ENCODE data around the gene HHLA2.

HHLA2 gene

DNA sequence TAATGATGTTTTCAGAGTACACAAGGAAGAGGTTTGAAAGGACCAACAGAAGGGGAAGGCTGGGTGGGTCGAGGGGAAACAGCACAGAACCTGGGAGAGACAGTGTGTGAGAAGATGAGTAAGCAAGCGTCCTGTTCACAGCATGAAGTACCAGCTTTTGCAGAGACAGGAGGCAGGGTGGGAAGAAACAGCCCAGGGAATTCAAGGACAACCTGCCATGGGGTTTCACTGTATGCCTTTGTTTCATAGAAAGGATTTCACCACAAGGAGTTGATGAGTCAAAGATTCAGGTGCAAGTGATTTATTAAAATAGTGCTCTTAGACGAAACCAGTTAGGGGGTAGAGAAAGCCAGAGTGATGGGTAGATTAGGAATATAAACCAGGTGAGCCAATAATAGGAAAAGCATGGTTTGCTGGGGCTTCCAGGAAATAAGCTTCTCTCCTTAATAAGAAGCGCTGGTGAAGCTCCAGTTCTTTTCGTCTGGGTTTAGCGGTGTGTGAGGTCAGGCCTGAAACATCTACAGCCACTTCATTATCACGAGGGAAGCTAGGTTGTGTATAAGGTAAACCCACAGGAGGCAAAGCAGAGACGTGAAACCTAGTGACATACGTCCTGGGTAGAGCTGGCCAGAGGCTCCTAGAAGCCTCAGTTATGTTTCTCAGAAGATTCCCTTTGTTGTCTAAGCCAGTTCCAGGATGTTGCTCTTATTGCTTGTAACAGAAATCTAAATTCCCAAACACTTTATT is 3.9 kb downstream of the HHLA2 start:
- no peak for DNase-seq

DNA sequence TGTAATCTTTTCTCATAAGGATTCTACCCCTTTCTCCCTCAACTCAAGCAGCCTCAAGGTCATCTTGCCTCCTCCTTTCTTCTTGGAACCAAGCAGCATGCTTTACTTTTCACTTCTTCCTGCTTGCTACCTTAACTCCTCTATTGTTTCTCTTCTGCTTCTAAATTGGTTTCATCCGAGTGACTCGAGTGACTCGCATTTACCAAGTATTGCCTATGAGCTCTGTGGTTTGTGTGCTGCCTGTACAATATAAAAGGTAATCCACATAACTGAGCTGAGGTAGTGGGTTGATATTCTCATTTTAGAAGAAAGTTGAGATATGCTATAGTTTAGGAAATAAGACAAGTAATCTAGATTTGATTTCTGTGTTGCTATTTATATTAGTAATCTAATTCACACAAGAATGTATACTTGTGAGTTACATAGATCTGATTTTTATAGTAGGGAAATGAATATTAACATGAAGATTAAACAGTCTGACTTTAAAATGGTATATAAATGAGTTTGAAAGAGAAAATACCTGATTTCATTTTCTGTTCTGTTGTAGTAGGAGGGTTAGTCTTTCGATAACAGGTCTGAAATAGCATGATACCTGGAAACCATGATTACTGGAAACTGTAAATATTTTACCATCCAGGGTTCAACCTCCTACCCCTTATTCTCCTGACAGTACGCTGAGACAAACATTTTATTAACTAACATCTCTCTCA is 5.5 kb downstream of the HHLA2 start:
- DNase-seq, result no peak

DNA sequence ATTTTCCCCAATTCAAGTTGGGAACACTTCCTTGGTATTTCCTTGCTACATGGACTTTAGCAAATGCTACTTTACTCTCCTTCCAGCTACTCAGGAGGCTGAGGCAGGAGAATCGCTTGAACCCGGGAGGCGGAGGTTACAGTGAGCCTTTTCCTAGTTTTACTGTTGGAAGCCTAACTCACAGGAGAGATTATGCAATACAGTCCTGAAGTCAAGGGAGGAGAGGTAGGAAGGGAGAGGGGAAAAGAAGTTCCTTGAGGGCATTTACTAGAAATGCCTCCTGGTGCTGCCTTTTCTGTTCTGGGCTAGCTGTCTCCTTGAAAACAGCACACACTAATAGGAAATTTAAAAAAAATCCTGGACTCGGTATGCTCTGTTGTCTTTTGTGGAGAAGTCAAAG is 6.2 kb downstream of the HHLA2 start:
- DNase-seq, result no peak

DNA sequence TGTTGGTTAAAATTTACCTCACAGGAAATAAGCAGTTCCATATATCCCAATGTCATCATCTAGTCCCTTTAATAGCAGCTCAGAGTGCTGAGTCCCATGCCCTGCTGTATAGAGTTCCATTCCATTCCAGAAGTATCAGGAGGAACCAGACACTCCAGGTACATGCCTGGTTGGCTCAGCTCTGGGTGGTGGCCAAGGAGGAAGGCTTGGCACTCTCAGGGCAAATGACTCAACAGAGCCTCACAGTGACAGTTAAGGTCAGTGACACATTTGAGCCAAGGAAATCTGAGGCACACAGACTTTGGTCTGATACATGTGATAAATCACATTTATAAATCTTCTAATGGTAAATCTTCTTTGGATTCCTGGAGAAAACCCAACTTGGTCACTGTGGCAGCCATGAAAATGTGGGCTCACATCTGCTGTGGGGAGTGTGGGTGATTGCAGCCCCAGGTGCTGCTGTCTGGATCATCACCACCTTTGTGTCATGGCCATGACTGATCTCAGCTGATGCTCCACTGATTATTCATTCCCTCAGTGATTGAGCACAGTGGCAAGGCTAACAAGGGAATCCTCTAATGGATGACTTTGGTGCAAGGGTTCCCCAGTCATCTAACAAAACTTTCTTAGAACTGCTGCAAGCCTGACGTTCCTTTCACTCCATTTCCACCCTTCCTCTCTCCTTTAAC is 9.3 kb downstream of the HHLA2 start:
- DNase-seq, result peak; percentile 40

DNA sequence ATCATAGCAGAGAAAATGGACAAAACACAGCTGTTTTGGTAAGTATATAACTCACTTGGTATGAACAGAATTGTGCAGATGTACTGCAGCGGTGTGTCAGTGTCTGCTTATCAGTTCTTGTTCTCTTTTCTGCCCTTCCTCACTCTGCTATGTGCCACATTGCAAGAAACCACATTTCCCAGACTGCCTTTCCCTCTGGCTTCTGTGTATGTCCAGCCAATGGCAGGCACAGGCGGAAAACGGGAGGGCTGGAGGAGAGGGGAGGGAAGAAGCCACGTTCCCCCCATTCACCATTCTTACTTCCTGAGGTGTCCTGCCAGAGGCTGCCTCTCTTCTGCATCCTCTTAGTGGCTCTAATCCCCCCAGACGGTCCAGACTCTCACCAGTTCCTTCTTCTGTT is 15.4 kb downstream of the HHLA2 start:
- peak; percentile 80 for DNase-seq

DNA sequence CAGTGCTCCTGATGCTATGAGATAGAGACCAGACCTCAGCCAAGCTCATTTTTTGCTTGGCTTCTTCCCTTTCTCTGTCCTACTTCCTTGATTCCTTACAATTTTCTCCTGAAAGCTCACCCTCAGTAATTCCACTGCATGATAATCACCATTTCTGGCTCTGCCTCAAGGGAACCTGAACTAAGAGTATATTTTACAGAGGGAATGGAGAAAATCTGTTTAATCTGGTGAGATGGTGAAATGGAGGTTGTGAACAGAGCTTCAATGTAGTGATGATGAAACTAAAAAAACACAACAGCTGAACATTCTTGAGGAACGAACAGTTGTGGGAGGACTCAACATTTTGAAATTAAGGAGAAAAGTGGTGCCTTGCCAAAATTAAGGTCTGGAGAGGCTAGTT is 16.3 kb downstream of the HHLA2 start:
- no peak for DNase-seq

DNA sequence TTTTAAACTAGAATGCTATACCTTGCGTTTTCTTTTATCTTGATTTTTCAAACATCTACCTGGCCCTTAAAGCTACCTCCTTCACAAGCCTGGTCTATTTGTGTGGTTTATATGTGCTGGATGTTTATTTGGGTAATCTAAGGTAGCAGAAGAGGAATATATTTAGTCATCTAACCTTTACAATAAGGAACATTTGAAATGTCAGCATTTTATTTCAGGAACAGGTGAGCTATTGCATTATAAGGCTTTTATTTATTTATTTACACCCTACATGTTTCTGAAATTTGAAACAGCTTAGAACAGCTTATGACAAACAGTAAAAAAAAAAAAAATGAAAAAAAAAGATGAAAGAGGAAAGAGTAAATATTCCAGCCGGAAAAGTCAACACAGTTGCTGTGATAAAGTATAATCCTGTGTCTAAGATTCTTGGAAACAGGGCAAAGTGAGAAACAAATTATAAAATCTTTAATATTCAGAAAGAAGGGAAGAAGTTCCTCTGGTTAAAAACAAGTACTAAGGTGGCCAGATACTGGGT is 19.5 kb downstream of the HHLA2 start:
- no peak for DNase-seq

DNA sequence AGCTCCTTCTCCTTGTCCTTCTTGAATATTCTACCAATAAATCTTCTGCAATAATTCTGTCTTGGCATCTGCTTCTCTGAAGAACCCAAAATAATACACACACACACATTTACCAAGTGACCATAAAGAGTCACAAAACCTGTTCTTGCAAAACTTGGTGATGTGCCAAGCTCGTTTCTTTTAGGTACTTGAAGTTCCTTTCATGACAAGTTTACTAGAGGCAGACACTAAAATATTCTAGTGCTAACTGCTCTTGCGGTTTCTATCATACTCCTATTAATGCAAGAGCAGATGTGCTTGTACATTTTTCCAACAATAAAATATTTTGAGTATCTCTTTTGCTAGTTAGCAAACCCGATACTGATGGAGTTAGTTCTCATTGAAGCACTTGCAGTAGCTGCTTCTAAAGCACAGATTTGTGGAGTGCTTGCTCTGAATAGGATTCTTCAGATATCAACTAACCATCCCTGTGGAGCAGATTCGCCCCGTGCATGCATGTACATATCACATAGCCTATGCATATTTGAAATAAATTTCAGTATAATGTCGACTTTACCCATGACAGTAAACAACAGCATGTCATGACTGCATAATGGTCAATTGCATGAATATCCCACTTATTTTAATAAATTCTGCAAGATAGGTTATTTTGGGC is 23.2 kb downstream of the HHLA2 start:
- no peak for DNase-seq

DNA sequence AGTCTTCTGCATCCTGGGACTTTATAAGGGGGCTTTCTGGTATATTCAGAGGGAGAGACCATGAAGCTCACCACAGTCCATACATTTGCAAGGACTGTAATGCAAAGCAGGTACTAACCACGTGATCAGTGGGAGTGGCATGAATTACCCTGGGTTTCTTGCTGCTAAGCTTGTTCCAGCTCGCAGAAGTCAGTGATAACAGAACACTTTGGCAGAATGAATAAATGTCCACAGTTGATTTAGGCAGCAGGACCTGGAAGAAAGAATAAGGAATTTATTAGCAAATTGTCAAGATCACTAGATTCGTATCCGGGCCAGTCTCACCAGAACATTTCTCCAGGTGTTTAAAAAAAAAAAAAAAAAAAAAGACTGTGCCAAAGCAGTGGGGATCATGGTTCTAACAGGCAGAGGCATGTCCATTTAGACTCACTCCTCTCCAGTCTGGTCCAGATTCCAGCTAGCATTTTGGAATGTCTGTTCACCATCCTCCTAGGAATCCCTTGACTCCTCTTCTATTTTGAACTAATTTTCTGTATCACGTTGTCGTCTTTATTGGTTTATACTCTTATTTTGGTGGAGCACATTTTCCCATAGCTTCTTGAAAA is 24.5 kb downstream of the HHLA2 start:
- DNase-seq, result no peak

DNA sequence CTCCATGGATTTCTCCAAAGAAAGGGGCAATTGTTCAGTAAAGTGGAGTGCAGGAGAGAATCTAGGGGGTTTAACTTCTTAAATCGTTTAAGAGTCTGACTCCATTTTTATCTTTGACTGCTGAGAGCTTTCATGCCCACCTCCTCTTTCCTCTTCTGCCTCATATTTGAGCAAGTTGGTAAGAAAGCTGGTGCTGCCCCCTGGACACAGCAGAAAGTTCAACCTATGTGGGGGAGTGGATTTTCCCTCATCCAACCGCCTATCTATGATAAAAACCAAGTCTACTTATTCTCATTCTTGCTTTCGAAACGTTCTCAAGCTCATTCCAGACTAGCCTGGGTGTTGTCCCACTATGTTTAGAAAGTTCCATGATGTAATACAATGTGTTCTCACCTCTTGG is 26.0 kb downstream of the HHLA2 start:
- no peak for DNase-seq

DNA sequence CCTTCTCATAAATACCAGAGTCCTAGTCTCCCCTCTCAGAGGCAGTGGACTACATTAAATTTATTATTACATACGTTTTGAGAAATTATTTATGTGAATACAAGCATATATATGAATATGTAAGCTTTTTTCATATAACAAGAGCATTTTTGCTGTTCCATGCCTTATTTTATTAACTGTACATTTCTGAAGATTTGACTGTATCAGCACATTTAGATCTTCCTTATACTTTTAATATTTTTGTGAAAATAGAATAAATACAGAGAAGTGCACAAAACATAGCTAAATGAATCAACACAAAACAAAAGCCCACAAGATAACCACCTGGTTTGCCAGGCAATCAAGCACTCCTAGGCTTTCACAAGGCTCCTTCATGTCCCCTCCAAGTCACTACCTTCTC is 27.8 kb downstream of the HHLA2 start:
- no peak for DNase-seq

DNA sequence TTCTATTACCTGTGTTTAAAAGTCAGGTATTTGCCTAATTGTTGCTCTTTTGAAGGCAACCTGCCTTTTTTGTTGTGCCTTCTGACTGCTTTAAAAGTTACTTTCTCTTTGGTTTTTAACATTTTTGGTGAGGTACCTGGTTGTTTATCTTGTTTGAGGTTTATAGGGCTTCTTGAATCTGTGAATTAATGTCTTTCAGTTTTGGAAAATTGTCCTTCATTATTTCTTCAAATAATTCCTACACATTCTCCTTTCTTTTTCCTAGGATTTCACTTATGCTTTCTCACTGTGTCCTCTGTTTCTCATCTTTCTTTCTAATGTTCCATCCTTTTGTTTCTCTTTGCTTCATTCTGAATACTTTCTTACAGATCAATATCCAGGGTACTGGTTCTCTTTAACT is 30.8 kb downstream of the HHLA2 start:
- no peak for DNase-seq

DNA sequence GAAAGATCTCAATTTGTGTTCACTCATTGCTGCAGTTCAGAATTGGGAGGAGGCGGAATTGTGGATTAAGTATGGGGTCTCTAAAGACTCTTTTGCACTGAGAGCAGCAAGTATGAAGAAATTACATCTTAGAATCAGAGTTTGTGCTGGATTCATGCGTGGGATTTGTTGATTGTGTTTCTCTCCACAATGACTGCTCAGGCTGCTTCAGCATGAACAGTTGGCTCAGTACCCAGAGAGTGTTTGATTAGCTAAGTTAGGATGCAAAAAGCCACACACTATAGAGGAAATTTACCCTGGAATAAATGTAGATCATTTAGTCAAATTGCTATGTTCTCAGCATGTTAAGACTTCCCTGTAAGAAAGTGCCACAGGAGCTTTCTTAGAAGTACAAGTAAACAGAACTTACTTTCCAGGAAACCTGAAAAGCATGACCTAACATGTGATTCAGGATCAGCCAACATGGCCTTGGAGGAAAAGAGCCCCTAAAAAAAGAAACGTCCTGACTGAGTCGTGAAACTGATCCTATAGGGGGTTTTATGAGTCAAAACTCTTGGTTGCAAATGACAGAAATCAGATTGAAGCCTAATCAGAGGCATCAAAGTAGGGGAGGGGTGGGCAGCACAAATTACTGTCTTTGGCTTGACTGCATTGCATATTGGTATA is 32.6 kb downstream of the HHLA2 start:
- DNase-seq, result peak; percentile 51

DNA sequence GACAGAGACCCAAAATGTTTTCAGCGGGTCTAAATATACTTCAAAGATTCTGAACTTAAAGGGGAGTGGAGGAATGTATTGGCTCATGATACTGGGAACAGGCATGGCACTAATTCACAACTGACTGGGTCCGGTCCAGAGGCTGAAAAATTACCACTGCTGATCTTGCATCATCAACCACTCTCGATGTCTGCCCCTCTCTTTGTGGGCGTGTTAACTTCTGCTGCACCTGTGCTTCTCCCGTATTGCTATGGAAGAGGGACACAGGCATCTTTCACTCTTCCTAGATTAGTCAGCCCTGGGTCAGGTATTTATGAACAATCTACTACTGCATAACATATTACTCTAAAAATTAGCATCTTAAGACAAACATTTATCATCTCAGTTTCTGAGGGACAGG is 33.2 kb downstream of the HHLA2 start:
- no peak for DNase-seq

DNA sequence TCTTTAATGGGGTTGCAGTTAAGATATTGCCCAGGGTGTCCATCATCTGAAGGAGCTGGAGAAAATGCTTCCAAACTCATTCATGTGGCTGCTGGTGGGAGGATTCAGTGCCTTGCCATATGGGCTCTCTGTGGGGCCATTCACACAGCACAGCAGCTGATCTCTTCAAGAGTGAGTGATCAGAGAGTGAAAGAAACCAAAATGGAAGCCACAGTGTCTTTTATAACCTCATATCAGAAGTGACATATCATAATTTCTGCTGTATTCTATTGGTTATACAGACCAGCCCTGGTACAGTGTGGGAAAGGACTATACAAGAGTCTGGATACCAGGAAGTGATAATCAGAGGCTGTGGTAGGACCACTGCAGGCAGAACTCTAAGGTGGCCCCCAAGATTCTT is 33.6 kb downstream of the HHLA2 start:
- DNase-seq, result no peak

DNA sequence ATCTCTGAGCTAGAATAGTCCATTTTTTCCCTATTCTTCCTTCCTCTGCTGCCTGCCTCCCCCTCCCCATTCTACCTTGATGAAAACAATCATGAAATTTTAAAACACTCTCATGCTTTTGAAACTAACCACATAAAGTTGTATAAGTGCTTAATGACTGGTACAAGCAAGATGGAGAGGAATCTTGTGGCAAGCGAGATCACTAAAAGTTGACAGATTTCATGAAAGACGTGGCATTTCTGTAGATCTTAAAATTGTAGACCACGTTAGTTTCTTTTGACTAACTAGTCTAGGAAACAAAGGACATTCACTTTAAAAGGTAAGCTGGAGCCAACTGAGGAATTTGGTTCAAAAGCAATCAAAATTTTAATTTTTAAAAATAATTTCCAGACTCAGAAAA is 35.4 kb downstream of the HHLA2 start:
- no peak for DNase-seq

DNA sequence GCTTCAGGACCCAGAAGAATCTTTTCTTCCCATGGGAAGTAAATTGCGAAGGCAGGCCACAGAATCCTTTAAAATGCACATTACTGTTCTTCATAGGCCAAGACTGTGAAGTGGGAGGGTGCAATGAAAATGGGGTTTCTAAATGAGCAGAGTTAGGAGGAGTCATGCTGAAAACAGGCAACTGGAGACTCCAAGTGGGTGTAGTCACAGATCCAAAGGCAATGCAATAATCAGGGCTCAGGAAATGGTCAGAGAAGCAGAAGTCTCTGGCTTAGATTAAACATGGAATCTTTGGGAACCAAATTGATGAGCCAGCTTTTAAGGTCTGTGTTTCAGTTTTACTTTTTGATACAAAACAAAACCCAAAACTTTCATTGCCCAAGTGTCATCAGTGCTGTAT is 37.6 kb downstream of the HHLA2 start:
- DNase-seq, result no peak

DNA sequence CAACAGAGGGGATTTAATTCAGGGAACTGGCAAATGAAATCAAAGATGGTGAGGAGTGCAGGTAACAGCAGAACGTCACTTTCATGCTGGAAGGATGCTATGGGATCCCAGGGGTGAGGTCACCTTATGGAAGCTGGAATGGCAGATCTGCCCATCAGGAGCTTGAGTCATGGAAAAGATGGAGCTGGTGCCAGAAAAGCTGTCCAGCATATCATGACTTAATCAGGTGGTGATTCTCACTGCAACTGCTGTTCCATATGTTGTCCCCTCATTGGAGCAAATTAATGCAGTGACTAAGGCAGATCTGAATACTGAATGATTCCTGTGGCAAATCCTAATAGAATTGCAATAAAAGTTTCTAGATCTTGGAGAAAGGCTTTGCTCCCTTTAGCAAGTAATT is 38.4 kb downstream of the HHLA2 start:
- DNase-seq, result no peak

DNA sequence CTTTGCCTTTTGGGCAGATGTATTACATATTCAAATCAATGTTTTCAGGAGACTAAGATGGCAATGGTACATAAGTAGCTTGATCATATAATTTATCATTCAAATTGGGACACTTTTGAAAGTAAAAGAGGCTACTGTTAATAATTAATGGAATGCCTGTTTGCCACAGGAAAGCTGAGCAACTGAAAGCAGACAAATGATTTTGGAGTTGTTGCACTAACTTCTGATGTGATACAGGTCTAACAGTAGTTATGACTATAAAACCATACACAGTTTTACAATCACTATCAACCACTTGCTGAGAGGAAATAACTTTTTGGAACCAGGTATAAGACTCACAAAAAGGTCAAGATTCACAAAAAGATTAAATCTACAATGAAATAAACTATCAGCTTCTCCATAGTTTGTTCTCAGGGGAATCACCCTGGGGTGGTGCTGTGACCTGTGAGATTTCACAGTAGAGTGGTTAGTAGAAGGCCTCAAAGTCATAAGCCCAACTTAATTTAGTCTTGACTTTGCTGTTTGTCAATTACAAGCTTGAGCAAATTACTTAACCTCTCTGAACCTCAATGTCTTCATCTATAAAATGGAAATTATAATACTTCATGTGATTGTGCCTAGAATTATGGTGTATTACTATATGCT is 42.7 kb downstream of the HHLA2 start:
- DNase-seq, result no peak

DNA sequence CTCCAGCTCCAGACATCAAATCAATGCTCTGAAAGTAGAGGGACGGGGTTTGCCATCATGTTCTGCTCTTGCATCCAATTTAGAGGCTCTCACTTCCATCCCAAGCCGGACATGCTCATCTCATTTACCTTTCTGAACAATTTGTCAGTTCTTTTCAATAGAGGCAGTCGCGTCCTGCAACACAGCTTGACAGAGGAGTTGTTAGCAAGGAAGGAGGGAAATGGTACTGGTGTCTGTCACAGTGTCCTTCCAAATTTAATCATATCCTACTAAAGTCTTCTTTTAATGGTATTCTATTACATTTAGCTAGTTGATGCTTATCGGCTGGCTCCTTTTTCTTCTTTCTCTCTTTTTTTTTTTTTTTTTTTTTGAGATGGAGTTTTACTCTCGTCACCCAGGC is 45.6 kb downstream of the HHLA2 start:
- DNase-seq, result no peak

DNA sequence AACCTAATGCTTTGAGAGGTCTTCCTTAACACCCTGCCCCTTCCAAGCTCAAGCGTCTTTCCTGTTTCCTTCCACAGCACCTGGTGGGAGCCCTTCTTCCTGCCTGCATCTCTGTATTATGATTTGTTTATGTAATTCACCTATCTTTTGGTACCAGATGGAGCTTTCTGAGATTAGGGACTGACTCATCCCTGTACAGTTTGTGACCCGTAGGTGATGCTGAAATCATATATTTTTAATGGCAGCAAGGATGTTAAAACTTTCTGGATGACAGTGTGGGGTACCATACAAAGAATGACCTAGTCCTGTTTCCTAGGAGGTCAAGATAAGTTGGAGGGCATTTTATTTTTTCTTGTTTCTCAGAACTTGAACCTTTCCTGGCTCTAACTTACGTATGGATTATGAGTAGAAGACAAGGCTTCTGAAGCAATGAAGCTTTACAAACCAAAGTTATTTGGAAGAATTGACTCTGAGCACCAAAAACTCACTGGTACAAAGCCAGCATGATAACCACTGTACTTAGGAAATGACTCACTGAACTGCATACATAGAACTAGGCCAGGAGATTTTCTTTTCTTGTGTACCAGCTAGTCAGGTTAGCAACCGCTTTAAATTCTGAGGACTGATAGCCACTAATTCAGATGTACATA is 46.6 kb downstream of the HHLA2 start:
- no peak for DNase-seq
